Calu3 (cell line): ENCODE results near the gene TTC33. TPM values are rescaled to one million over a fixed set of nuclear protein-coding genes. Genes with fewer than 3 reads are reported as not detected.

Experiments
- BruUV-seq: library from RNA; stranded (reverse); fragments of 400-500 nt; replicated peaks from 2 replicates; lab custom pipeline; 2021; lab: Mats Ljungman, UMichigan
- CTCF ChIA-PET: fragments of 300-600 bp; sonication (Branson Sonifier 250); formaldehyde crosslinking; loops from one replicate; lab custom pipeline; 2022; ENCODE audit warnings: antibody characterized with exemption; lab: Charles Lee
- DNase-seq: peaks from one replicate; pipeline ENCODE4 v3.0.0; 2022
- H3K27ac Mint-ChIP-seq: one replicate; pipeline ENCODE4 v1.8.0; 2022; ENCODE audit warnings: mixed read lengths; ENCODE audit not compliant: unreplicated experiment
- H3K27me3 Mint-ChIP-seq: one replicate; pipeline ENCODE4 v1.8.0; 2022; ENCODE audit warnings: mixed read lengths; ENCODE audit not compliant: unreplicated experiment
- H3K36me3 Mint-ChIP-seq: one replicate; pipeline ENCODE4 v1.8.0; 2022; ENCODE audit warnings: mild to moderate bottlenecking, moderate library complexity, mixed read lengths; ENCODE audit not compliant: insufficient read depth, unreplicated experiment
- H3K4me1 Mint-ChIP-seq: one replicate; pipeline ENCODE4 v1.8.0; 2022; ENCODE audit warnings: mild to moderate bottlenecking, low read depth, mixed read lengths; ENCODE audit not compliant: unreplicated experiment
- H3K4me3 Mint-ChIP-seq: one replicate; pipeline ENCODE4 v1.8.0; 2022; ENCODE audit warnings: mild to moderate bottlenecking, low read depth, moderate library complexity, mixed read lengths; ENCODE audit not compliant: unreplicated experiment
- H3K9me3 Mint-ChIP-seq: one replicate; pipeline ENCODE4 v1.8.0; 2022; ENCODE audit warnings: low read depth, mixed read lengths; ENCODE audit not compliant: unreplicated experiment
- intact Hi-C: fragments of 100-400 bp; cut with micrococcal nuclease; formaldehyde crosslinking; loops from one replicate; pipeline ENCODE4 v1.10.0; 2022; ENCODE audit not compliant: unreplicated experiment
- total RNA-seq: library from RNA; stranded (reverse); gene quantifications from 2 replicates; pipeline ENCODE4 v1.2.3, GENCODE V29; 2022
- TF ChIP-seq, protein P1 (sequence below): fragments of 200-600 bp; IDR thresholded peaks from one replicate; pipeline ENCODE4 v1.8.0; 2022; ENCODE audit warnings: antibody characterized with exemption; ENCODE audit not compliant: unreplicated experiment

TTC33 gene
- total RNA-seq, 1 experiment from 2014 or later, result 11.3 TPM

DNA sequence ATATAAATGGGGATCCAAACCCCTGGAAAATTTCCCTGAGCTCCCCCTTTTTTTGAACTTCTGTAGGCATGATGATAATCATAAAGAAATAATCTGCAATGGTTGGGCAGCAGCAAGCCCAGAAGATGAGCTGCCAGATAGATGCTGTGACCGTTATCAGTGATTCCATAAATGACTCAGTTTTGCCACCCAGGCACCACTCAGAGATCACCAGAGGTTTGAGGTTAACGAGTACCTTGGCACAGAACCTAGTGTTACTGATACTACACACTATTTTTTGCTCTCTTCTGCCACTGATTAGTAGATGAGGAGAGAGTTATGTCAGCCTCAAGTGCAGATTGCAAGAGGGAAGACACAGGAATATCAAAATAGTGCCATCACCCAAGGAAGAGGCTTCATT is 275.4 kb downstream of the TTC33 start:
- no peak overlapping the region for H3K4me3 Mint-ChIP-seq
- intact Hi-C loops, result no loop called here
- TF ChIP-seq, protein P1, sequence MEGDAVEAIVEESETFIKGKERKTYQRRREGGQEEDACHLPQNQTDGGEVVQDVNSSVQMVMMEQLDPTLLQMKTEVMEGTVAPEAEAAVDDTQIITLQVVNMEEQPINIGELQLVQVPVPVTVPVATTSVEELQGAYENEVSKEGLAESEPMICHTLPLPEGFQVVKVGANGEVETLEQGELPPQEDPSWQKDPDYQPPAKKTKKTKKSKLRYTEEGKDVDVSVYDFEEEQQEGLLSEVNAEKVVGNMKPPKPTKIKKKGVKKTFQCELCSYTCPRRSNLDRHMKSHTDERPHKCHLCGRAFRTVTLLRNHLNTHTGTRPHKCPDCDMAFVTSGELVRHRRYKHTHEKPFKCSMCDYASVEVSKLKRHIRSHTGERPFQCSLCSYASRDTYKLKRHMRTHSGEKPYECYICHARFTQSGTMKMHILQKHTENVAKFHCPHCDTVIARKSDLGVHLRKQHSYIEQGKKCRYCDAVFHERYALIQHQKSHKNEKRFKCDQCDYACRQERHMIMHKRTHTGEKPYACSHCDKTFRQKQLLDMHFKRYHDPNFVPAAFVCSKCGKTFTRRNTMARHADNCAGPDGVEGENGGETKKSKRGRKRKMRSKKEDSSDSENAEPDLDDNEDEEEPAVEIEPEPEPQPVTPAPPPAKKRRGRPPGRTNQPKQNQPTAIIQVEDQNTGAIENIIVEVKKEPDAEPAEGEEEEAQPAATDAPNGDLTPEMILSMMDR, result no peak
- H3K36me3 Mint-ChIP-seq, result no peaks in the 10 kb centered on the region
- CTCF ChIA-PET, result no interaction called here
- H3K27ac Mint-ChIP-seq, result no peak overlapping the region
- no peaks in the 10 kb centered on the region for H3K4me1 Mint-ChIP-seq
- no peaks in the 10 kb centered on the region for H3K9me3 Mint-ChIP-seq
- no peak for DNase-seq
- no peaks in the 10 kb centered on the region for H3K27me3 Mint-ChIP-seq
- BruUV-seq, result no TSS peak

DNA sequence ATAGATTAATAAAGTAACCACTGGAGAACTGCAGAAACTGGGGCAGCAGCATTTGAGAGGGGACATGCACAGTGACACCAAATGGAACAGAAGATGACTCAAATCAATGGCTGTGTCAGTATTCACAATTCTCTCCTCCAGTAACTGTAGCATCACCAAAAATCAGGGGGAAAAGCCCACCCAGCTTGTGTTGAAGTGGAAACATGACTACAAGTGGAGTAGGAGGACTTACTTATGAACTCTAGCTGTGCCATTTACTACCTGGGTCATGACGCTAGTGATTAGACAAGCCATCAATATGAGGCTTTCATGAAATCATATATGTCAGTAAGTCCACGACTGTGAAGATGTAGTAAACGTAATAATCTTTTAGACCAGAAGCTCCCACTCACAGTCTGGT is 275.8 kb downstream of the TTC33 start:
- Mint-ChIP-seq H3K36me3 (no peaks in the 10 kb centered on the region), H3K27me3 (no peaks in the 10 kb centered on the region), H3K27ac (no peak overlapping the region), H3K4me1 (no peaks in the 10 kb centered on the region), H3K9me3 (no peaks in the 10 kb centered on the region), H3K4me3 (no peak overlapping the region)
- no peak for DNase-seq
- TF ChIP-seq, protein P1, result no peak
- CTCF ChIA-PET, result no interaction called here
- intact Hi-C loops, result no loop called here
- no TSS peak for BruUV-seq

DNA sequence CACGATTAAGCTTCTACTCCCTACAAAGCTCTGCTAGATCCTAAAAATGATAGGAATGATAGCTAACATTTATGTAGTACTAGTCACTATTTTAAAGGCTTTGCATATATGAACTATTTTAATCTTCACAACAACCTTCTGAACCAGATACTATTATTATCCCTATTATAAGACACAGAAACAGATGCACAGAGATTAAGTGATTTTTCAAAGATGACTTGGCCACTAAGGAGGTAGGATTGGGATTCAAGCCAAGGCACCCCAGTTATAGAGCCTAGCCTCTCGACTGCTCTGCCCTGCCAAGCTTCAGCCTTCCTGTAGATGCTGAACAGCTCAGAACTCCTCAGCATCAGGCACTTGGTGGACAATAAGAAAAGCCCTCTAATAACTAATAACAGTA is 277.0 kb downstream of the TTC33 start:
- TF ChIP-seq, protein P1, result no peak
- Mint-ChIP-seq H3K27me3 (no peaks in the 10 kb centered on the region), H3K9me3 (no peaks in the 10 kb centered on the region), H3K4me1 (no peaks in the 10 kb centered on the region), H3K27ac (no peak overlapping the region), H3K4me3 (no peak overlapping the region), H3K36me3 (no peaks in the 10 kb centered on the region)
- no peak for DNase-seq
- no TSS peak for BruUV-seq
- intact Hi-C loops, result no loop called here
- CTCF ChIA-PET, result no interaction called here

- Mint-ChIP-seq H3K4me3 (no peak overlapping the region), H3K9me3 (peaks cover 4% of the 10 kb centered on the region), H3K4me1 (no peaks in the 10 kb centered on the region), H3K27ac (no peak overlapping the region), H3K27me3 (no peaks in the 10 kb centered on the region), H3K36me3 (no peaks in the 10 kb centered on the region)
- DNase-seq, result no peak
- no TSS peak for BruUV-seq
- intact Hi-C loops, result no loop called here
- CTCF ChIA-PET, result no interaction called here
- TF ChIP-seq, protein P1, result no peak
These were observed 277.8 kb downstream of the TTC33 start for GRCh38 chr5:40477856-40478546.
